GM10248 (cell line): ENCODE results near the gene ARHGAP5.

Experiments used
- CTCF ChIA-PET: fragments of 300-600 bp; sonication (Branson Sonifier 250); formaldehyde crosslinking; extraction: SDS; loops from one replicate; lab custom pipeline; 2021; ENCODE audit warnings: antibody characterized with exemption; lab: Yijun Ruan, JAX
- POLR2A ChIA-PET: fragments of 350-650 bp; sonication (Branson Sonifier 250); formaldehyde crosslinking; extraction: SDS; loops from one replicate; lab custom pipeline; 2020; ENCODE audit warnings: antibody characterized with exemption; lab: Yijun Ruan, JAX
- DNase-seq: peaks from one replicate; pipeline ENCODE4 v3.0.0; 2012; ENCODE audit errors: extremely low spot score
- TF ChIP-seq, protein P1 (sequence below): IDR thresholded peaks from 2 replicates; pipeline ENCODE4 v1.5.1; 2012; ENCODE audit warnings: mild to moderate bottlenecking, low read depth; ENCODE audit errors: extremely low read depth, missing control alignments, control extremely low read depth

The ARHGAP5 gene

DNA sequence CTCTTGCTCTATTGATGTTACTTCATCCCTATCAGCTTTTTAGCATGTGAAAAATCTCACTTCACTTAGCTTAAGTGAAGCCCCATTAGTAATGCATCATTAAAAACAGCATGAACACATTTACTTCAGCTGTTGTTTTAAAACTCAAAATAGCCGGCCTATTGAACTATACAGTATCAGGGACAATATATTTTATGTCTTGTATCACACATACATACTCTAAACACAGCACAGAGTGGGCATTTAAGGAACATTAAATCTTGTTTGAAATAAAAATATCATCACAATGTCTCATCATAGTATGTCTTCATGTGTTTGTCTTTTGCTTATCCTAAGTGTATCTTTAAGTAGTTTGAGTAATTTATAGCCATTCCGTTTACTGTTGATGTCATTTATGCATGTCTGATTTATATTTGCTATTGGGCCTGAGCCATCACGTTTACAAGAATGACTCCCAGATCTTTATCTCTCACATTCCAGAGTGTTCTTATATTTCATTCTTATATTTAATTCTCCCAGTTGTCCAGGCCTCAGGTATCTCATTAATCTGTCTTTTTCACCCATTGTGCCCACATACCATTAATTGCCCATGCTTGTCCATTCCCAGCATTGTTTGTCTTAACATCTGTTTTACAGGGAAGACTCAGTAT lies 57.5 kb downstream of the ARHGAP5 start:
- ChIA-PET POLR2A (no interaction called here), CTCF (no interaction called here)
- no peak for DNase-seq
- TF ChIP-seq, protein P1, sequence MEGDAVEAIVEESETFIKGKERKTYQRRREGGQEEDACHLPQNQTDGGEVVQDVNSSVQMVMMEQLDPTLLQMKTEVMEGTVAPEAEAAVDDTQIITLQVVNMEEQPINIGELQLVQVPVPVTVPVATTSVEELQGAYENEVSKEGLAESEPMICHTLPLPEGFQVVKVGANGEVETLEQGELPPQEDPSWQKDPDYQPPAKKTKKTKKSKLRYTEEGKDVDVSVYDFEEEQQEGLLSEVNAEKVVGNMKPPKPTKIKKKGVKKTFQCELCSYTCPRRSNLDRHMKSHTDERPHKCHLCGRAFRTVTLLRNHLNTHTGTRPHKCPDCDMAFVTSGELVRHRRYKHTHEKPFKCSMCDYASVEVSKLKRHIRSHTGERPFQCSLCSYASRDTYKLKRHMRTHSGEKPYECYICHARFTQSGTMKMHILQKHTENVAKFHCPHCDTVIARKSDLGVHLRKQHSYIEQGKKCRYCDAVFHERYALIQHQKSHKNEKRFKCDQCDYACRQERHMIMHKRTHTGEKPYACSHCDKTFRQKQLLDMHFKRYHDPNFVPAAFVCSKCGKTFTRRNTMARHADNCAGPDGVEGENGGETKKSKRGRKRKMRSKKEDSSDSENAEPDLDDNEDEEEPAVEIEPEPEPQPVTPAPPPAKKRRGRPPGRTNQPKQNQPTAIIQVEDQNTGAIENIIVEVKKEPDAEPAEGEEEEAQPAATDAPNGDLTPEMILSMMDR = no peak

DNA sequence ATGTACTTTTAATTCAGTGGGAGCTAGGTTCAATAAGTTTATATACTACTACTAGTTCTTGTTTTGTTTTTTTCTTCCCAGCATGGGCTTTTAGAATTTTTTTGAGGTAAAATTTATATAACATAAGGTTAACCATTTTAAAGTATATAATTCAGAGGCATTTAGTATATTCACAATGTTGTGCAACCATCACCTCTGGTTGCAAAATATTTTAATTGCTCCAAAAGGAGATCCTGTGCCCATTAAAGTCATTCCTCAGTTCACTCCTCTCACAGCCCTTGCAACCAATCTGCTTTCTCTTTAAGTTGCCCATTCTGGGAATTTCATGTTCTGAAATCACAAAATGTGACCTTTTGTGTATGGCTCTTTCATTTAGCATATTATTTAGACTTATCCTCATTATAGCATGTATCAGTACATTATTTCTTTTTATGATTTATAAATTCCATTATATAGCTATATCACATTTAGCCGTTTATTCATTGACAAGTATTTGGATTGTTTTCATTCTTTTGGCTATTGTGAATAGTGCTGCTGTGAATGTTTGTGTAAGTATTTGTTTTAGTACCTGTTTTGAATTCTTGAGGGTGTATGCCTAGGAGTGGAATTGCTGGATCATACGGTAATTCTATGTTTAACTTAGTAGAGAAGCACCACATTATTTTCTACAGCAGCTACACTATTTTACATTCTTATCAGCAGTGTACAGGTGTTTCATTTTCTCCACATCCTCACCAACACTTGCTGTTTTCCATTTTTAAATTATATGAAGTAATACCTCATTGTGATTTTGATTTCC lies 59.1 kb downstream of the ARHGAP5 start:
- TF ChIP-seq, protein P1 = no peak
- POLR2A ChIA-PET = no interaction called here
- CTCF ChIA-PET = no interaction called here
- no peak for DNase-seq

DNA sequence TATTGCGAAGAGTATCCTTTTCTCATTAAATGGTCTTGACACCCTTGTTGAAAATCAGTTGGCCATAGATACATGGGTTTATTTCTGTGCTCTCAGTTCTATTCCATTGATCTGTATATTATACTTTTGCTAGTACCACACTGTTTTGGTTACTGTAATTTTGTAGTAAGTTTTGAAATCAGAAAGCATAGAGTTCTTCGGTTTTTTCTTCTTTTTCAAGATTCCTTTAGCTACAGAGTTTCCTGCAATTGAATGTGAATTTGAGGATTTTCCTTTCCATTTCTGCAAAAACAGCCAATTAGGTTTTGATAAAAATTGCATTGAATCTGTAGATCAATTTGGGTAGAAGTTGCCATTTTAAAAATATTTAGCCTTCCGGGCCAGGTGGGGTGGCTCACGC lies 60.2 kb downstream of the ARHGAP5 start:
- POLR2A ChIA-PET = no interaction called here
- TF ChIP-seq, protein P1 = no peak
- CTCF ChIA-PET = no interaction called here

DNA sequence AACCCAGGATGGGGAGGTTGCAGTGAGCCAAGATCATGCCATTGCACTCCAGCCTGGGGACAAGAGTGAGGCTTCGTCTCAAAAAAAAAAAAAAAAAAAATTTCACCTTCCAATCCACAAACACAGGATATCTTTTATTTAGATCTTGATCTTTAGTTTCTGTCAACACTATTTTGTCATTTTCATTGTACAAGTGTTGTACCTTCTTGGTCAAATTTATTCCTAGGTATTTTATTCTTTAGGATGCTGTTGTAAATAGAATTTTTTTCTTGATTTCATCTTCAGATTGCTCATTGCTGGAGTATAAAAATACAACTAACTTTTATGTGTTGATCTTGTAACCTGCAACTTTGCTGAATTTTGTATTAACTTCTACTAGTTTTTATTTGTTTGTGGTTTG lies 60.8 kb downstream of the ARHGAP5 start:
- ChIA-PET CTCF (no interaction called here), POLR2A (no interaction called here)
- TF ChIP-seq, protein P1 = no peak
- no peak for DNase-seq

More for the DNA sequence above, 60.2 kb downstream of the ARHGAP5 start:
- DNase-seq = no peak

DNA sequence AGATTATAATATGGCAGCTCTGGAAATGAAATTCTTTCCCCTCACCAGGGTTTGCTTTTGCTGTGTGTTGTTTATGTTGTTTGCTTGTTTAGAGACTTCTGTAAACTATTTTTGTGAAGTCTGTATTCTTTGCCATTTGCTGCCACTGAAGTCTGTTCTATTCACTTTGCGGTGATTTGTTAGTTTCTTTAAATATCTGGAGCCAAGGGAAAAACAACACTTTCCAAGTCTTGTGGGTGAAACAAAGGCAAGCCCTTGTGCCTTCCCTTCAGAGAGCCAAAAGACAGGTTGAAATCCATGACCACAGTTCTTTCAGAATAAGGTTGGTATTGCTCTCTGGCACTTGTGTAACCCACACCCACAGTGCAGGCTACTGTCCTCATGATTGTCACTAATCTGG lies 65.2 kb downstream of the ARHGAP5 start:
- TF ChIP-seq, protein P1 = no peak
- ChIA-PET CTCF (no interaction called here), POLR2A (no interaction called here)
- no peak for DNase-seq

DNA sequence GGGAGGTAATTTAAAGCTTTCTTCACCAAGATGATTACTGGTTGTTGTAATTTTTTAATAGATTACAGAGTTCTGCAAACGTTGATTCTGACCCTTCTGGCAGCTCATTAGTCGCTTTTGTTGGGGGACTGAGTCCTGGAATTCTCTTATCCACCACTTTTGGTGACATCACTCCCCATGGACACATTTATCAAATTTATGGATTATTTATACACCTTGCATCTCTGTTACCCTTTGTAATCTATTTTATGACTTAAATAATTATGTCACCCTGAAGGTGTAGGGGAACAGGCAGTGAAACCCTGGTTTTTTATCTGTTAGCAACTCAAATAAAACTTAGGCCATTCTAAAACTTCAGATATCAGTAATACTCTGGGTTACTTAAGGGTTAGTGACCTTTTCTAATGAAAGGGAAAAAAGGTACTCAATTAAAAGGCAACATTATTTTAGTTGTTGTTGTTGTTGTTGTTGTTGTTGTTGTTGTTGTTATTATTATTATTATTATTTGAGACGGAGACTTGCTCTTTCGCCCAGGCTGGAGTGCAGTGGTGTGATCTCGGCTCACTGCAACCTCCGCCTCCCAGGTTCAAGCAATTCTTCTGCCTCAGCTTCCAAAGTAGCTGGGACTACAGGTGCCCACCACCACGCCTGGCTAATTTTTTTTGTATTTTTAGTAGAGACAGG lies 65.8 kb downstream of the ARHGAP5 start:
- DNase-seq = no peak
- CTCF ChIA-PET = no interaction called here
- TF ChIP-seq, protein P1 = no peak
- POLR2A ChIA-PET = no interaction called here
